Progenitor cell of endocrine pancreas (in vitro differentiated cells): ENCODE results near the gene FAM50A. TPM values are rescaled to one million over a fixed set of nuclear protein-coding genes. Genes with fewer than 3 reads are reported as not detected.

Experiments
- DNase-seq: peaks from one replicate; pipeline ENCODE4 v3.0.0; 2021; ENCODE audit warnings: low spot score; ENCODE audit not compliant: unreplicated experiment
- H3K27ac Mint-ChIP-seq: 2 replicates; pipeline ENCODE4 v1.8.0; 2021; ENCODE audit warnings: mild to moderate bottlenecking, moderate library complexity, mixed read lengths
- H3K27me3 Mint-ChIP-seq: 2 replicates; pipeline ENCODE4 v1.8.0; 2021; ENCODE audit warnings: mixed read lengths
- H3K36me3 Mint-ChIP-seq: 2 replicates; pipeline ENCODE4 v1.8.0; 2022; ENCODE audit warnings: mixed read lengths; ENCODE audit not compliant: insufficient read depth
- H3K4me1 Mint-ChIP-seq: 2 replicates; pipeline ENCODE4 v1.8.0; 2021; ENCODE audit warnings: low read depth, mixed read lengths
- H3K4me3 Mint-ChIP-seq: 2 replicates; pipeline ENCODE4 v1.8.0; 2021; ENCODE audit warnings: low read depth, mild to moderate bottlenecking, moderate library complexity, mixed read lengths
- H3K9me3 Mint-ChIP-seq: 2 replicates; pipeline ENCODE4 v1.8.0; 2021; ENCODE audit warnings: low read depth, mixed read lengths
- CTCF ChIP-seq: fragments of 200-600 bp; sonication (generic); IDR thresholded peaks from one replicate; pipeline ENCODE4 v1.5.0; 2021; ENCODE audit warnings: antibody characterized with exemption, mild to moderate bottlenecking; ENCODE audit not compliant: unreplicated experiment
- total RNA-seq: library from RNA; stranded (reverse); gene quantifications from 2 replicates; pipeline ENCODE4 v1.2.1, GENCODE V29; 2021

The FAM50A gene
- total RNA-seq, 1 donor from 2014 or later: 65.8 TPM

- H3K27me3 Mint-ChIP-seq: no peaks in the 10 kb centered on the region
- no peaks in the 10 kb centered on the region for H3K9me3 Mint-ChIP-seq
- peaks cover 7% of the 10 kb centered on the region for H3K36me3 Mint-ChIP-seq
- H3K4me3 Mint-ChIP-seq: no peak overlapping the region
- H3K27ac Mint-ChIP-seq: no peak overlapping the region
- no peaks in the 10 kb centered on the region for H3K4me1 Mint-ChIP-seq
- DNase-seq: no peak
- TF ChIP-seq CTCF: no peak
Measured at GRCh38 chrX:154464806-154465365, 20.9 kb downstream of the FAM50A start.

GRCh38 chrX:154465601-154466000, 21.7 kb downstream of the FAM50A start:
- H3K27ac Mint-ChIP-seq: no peak overlapping the region
- no peak overlapping the region for H3K4me3 Mint-ChIP-seq
- peaks cover 7% of the 10 kb centered on the region for H3K36me3 Mint-ChIP-seq
- H3K27me3 Mint-ChIP-seq: no peaks in the 10 kb centered on the region
- no peak for DNase-seq
- no peaks in the 10 kb centered on the region for H3K4me1 Mint-ChIP-seq
- H3K9me3 Mint-ChIP-seq: no peaks in the 10 kb centered on the region
- no peak for TF ChIP-seq CTCF

- no peak overlapping the region for H3K27ac Mint-ChIP-seq
- no peaks in the 10 kb centered on the region for H3K9me3 Mint-ChIP-seq
- no peak overlapping the region for H3K4me3 Mint-ChIP-seq
- peaks cover 6% of the 10 kb centered on the region for H3K36me3 Mint-ChIP-seq
- no peak for DNase-seq
- H3K27me3 Mint-ChIP-seq: no peaks in the 10 kb centered on the region
- no peak for TF ChIP-seq CTCF
- no peaks in the 10 kb centered on the region for H3K4me1 Mint-ChIP-seq
Measured at GRCh38 chrX:154466036-154466435, 22.1 kb downstream of the FAM50A start.

GRCh38 chrX:154466907-154467306, 23.0 kb downstream of the FAM50A start:
- Mint-ChIP-seq H3K27ac (no peak overlapping the region), H3K4me3 (no peak overlapping the region), H3K27me3 (no peaks in the 10 kb centered on the region), H3K4me1 (no peaks in the 10 kb centered on the region), H3K36me3 (peaks cover 6% of the 10 kb centered on the region), H3K9me3 (no peaks in the 10 kb centered on the region)
- no peak for DNase-seq
- no peak for TF ChIP-seq CTCF

- Mint-ChIP-seq H3K36me3 (peaks cover 4% of the 10 kb centered on the region), H3K27ac (no peak overlapping the region), H3K4me1 (no peaks in the 10 kb centered on the region), H3K27me3 (no peaks in the 10 kb centered on the region), H3K9me3 (no peaks in the 10 kb centered on the region), H3K4me3 (no peak overlapping the region)
- no peak for DNase-seq
- TF ChIP-seq CTCF: no peak
Measured at GRCh38 chrX:154467556-154467955, 23.6 kb downstream of the FAM50A start.
